DMS79 treated with DMSO at 0.1 percent for 48 hours (cell line): ENCODE results near the gene PFKL.

Source experiments
- DNase-seq: peaks from one replicate; lab custom pipeline; 2025; lab: John Stamatoyannopoulos, UW

Gene PFKL

DNA sequence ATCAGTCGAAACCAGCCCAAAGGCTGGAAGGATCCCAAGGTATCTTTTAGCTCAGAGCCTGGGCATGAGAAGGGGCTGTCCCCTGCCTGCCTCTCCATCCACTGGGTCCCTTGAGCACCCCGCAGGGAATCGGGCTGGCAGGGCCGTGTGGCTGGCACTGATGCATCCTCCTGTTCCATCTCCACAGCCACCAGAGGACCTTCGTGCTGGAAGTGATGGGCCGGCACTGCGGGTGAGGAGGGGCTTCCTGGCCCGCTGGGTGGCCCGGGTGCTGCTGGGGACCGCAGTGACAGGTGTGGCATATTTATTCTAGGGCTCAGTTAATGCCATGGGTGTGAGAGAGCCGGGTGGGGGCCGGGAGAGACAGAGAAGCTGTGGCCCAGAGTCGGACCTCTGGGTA, 13.6 kb downstream of the PFKL start:
- no peak for DNase-seq

DNA sequence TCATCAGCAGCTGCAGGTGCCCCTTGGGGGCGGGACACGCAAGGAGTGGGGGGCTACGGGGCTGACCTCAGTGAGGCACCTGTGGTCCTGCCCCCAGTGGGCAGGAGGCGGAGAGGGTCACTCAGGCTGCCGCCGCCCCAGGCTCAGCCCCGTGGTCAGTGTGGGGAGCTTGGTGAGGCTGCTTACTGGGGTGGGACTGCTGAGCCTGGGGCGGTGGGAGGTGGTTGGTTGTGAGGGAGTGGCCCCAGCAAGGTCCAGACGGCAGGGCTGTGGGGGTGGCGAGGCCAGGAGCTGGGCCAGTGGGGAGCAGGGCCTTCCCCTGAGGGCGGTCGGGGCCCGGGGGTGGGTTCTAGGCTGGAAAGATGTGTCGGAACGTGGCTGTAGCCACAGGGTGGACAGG, 14.3 kb downstream of the PFKL start:
- DNase-seq = no peak

DNA sequence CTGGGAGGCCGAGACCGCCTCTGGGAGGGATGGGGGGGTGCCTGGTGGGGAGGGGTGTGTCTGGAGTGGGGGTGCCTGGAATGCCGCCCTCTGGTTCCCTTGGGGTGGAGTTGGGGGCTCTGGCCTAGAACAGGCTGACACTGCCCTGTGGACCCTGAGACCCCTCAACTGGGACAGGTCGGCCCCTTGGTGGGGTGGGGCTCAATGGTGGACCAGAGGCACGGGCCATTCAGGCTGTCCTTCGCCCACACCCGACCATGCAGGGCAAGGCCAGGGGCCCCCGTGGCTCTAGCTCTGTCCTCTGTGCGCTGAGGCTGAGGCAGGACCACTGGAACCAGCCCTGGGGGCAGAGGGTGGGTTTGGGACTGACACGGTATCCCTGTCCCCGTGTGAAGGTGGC, 14.7 kb downstream of the PFKL start:
- no peak for DNase-seq

DNA sequence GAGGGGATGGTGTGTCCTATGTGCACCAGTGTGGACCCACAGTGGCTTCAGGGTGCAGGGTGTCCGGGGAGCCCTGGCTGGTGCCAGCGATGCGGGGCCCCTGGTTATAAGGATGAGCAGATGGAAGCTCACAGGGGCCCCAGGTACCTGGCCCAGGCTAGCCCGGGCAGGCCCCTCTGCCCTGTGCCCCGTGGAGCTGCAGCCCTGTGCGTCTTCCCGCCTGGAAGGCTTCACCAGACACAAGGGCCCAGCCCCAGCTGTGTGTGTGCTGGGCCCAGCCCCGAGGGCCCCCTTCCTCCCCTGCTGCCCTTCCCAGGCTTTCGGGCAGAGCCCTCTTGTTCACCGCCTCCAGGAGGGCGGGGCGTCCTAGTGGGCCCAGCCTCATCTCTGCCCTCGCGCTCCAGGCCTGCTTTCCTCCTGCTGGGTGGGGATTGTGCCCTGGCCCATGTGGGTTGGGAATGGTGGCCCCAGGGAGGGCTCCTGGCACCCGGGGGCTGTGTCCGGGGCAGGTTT, 15.9 kb downstream of the PFKL start:
- DNase-seq = no peak

DNA sequence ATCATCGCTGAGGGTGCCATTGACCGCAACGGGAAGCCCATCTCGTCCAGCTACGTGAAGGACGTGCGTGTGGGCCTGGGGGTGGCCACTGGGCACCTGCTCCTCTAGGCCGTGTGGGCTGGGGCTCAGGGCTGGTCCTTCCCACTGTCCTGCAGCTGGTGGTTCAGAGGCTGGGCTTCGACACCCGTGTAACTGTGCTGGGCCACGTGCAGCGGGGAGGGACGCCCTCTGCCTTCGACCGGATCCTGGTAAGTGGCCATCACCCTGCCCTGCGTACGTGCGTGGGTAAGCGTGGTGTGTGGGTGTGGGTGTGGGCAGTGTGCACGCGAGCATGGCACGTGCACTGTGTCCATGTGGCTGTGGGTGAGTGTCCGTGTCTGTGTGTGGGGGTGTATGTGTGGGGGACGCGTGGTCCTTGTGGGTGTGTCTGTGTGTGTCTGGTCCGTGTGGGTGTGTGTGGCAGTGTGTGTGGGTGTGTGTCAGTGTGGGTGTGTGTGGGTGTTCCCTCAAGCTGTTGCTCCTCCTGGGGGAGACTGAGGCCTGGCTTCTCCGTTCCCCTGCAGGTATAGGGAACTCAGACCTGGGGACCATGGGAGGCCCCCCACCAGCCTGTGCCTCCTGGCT, 16.5 kb downstream of the PFKL start:
- no peak for DNase-seq

DNA sequence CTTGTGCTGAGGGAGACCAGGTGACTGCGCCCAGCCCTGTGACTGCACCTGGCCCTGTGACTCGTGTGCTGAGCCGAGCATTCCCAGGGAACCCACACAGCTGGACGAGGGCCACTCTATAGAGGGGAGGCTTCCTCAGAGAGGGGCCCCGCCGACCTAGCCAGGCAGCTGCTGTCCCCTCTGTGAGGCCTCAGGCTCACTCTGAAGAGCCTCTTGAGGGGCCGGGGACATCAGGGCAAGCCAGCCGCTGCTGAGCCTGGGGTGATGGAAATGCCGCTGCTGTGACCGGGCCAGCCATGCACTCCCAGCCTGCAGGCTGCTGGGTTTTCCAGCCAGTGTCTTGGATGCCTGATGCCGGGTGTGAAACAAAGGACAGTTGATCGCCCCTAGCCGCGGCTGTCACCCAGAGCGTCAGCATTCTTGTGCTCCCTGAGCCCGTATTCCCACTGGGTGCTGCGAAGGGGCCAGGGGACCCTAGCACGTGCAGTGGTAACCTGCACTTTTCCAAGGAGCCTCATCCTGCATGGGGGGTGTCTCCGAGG, 17.5 kb downstream of the PFKL start:
- no peak for DNase-seq

DNA sequence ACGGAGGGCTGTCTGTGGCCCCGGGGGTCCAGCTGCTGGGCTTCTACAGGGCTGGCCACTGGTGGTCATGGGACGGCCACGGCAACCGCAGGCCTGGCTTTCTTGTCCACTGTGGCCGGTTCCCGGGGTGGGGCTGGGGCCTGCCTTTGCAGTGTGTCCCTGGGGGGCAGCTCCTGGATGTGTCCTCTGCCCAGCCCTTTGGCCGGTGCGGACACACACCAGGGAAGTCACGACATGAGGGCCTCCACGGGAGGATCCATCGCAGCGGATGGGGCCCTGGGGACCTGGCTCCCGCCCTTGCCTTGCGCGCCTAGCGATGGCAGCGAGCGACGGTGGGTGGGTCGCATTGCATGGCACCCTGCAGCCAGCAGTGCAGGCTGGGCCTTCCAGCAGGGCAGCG, 18.0 kb downstream of the PFKL start:
- DNase-seq = no peak

DNA sequence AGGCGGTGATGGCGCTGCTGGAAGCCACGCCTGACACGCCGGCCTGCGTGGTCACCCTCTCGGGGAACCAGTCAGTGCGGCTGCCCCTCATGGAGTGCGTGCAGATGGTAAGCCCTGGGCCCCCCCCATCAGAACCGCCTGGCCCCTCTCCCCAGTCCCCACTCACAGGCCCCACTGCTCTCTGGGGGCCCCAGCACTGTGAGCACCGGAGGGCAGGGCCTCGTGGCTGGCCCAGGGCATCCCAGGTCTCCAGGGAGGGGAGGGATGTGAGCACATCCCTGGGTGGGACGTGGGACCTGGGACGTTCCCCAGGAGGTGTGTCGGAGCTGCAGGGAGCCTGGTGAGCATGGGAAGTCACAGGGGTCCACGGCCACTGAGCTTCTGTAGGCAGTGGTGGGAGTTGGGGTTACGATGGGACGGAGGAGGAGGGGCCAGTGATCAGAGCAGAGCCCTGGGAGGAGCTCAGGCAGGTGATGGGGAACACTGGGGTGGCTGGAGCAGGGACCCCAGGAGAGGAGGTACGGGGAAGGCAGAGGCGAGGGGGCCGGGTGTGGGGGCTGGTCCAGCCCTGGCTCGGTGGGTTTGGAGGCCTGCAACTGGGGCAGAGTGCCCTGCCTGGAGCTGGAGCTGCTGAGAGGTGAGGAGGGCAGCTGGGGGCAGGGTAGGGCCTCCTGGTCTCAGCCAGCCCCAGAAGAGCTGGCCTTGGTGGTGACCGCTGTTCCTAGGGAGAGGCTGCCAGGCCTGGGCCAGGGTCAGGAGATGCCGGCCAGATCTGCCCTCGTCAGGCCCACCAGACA, 18.8 kb downstream of the PFKL start:
- no peak for DNase-seq

DNA sequence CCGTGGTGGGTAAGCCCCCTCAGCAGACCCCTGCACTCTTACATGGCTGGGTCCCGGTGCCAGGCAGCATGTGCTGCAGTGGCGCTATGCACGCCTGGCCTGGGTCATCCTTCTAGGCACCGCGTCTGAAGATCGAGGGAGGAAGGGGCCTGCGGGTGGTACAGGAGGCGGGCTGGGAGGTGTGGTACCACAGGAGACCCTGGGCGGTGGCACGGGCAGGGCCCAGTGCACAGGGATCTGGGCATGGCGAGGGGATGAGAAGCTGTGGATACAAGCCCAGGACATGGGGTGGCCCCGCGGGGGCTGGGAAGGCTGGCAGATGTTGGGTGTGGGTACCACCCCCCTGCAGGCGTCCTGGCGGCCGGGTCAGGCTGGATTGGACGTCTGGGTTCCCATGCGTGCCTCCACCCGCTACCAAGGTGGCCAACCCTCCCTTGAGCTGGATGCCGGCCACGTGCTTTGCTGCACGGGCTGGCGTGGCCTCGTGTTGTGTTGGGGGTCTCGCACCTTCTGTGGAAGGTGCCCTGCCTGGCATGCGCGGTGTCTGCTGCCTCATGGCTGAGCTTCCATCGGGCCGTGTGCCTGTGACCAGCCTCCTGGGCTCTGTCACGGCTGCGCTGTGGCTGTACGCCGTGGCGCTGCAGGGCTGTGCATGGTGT, 19.7 kb downstream of the PFKL start:
- no peak for DNase-seq

DNA sequence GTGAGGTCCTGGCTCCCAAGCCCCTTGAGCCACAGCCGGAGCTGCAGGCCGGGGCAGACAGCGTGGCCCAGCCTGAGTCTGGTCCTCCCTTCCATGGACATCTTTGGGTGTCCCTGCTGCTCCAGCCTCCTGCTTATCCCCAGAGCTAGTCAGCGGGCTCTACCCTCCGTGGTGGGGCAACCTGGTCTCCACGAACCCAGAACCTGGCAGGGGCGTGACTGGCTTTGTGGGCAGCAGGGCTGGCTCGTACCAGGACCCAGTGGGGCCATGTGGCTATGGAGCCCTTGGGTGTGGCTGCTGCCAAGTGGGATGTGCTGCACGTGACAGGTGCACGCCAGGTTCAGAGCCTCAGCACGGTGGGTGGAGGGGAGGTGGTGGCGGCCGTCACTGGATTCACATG, 21.0 kb downstream of the PFKL start:
- DNase-seq = no peak

DNA sequence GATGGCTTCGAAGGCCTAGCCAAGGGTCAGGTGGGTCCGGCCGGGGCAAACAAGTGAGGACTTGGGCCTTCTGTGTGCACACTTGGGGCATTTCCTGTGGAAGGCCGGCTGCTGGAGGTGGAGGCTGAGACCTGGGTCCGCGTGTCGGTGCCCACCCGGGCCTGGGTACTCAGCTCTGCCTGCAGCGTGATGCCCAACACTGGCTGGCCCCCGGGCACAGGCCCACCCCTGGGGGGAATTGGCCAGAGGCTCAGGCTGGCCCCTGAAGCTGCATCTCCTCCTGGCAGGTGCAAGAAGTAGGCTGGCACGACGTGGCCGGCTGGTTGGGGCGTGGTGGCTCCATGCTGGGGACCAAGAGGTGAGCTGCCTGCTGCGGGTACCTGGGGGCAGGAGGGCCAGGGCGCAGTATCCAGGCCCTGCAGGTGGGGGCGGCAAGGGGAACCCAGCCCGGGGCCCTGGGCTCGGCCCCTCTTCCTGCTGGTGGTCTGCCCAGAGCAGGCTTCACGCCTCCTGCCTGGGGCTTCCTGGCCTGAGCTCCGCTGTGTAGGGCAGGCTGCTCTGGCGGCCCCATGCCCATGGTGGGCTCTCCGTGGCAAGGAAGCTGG, 22.1 kb downstream of the PFKL start:
- DNase-seq = no peak

DNA sequence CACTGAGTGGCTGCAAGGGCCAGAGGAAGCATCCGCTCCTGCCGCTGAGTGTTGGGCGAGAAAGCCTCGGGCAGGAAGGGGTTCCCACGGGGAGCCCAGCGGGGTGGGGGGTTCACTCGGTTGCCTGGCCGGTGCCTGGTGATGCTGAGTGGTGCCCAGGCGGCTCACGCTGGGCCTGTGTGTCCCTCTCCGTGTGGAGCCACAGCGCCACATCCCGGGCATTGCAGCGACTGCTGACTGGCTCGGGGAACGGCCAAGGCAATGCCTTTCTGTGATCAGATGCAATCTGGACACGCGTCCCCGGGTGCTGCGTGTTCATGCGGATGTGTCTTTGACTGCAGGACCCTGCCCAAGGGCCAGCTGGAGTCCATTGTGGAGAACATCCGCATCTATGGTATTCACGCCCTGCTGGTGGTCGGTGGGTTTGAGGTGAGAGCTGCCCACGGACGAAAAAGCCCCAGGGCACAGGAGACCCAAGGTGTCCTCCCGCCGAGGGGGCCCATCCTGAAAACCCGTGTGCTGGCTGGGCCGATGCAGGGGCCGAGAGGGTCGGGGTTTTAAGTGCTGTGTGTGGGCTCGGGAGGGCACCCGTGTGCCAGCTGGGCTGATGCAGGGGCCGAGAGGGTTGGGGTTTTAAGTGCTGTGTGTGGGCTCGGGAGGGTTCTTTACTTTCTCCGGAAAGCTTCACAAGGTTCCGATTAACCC, 22.9 kb downstream of the PFKL start:
- no peak for DNase-seq

DNA sequence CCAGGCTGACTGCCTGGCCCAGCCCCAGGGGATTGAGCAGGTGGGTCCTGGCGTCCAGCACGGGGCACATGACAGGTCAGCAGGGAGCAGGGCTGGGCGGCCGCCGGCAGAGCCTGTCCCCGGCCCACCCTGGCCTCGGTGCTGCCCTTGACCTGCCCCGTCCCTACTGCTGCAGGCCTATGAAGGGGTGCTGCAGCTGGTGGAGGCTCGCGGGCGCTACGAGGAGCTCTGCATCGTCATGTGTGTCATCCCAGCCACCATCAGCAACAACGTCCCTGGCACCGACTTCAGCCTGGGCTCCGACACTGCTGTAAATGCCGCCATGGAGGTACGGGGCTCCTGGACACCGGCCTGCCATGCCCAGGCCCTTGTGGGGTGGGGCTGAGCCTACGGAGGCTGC, 23.7 kb downstream of the PFKL start:
- DNase-seq = no peak

DNA sequence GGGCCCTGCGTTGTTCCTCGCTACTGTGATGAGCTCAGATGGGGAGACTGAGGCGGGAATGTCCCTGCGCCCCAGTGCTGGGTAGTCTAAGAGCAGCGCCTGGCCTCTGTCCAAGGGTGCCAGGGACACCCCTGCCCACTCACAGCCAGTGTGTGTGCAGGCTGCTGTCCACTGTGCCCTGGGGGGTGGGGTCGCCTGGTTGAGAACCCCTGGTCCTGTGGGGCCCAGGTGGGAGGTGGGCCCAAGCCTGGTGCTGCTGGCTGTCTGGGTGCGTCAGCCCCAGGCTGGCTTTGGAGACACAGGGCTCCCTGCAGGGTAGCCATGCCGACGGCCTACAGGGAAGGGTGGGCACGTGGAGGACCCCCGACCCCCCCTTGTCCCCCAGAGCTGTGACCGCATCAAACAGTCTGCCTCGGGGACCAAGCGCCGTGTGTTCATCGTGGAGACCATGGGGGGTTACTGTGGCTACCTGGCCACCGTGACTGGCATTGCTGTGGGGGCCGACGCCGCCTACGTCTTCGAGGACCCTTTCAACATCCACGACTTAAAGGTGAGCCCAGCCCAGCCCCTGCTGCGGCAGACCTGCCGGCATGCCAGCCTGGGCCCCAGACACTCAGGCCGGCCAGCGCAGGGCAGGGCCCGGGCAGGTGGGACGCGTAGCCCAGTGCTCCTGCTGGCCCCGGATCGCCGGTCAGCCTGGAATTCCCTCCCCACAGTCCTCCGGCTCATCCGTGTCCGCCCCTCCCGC, 24.4 kb downstream of the PFKL start:
- DNase-seq = no peak

DNA sequence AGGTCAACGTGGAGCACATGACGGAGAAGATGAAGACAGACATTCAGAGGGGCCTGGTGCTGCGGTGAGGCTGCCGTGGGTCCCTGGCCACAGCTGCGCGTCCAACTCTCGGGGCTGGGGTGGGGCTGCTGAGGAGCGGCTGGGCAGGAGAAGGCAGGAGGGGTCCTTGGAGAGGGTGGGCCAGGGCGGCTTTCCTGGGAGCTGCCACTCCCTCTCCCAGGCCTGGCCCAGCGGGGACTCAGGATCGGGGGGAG, 24.9 kb downstream of the PFKL start:
- DNase-seq = no peak

DNA sequence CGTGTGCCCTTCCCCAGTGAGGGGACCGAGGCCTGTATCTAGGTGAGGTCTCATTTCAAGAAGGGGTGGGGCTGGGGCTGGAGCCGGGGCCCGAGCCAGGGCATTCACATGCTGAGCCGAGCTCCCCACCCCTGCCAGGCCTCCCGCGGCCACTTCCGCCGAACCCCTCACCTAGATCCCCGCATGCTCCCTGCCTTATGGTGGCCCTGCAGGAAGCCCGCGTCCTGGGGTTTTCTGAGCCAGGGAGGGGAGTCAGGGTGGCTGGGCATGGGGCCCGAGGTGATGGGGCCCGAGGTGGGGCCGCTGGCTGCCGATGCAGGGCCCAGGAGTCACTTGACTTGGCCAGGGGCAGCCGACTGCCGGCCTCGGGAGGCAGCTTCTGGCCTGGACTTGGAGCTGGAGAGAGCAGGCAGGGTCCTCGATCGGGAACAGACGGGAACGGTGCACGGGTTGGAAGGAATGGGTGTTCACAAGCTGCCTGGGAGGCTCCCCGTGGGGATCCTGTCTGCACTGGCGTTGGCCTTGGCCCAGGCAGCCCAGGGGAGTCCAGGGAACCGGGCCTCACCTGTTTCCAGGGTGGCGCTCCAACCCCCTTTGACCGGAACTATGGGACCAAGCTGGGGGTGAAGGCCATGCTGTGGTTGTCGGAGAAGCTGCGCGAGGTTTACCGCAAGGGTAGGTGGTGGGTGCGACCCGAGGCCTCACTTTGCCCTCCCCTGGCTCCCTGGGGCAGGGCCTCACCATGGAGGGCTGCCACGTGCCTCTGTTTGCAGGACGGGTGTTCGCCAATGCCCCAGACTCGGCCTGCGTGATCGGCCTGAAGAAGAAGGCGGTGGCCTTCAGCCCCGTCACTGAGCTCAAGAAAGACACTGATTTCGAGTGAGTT, 25.8 kb downstream of the PFKL start:
- DNase-seq = no peak

DNA sequence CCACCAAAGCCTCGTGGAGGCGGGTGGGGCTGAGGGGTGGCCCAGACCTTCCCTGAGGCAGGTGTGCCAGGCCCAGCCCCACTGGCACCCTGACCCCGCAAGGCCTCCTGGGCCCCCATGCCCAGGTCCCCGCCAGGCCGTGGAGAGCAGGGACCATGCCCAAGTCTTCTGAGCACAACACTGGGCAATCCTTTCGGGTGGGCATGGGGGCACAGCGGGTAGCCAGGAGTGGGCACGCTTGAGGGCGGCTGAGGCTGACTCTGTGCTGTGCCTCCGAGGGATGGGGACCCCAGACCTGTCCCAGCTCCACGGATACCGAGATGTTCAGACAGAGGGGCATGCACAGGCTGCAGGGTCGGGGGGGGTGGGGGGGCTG, 26.4 kb downstream of the PFKL start:
- no peak for DNase-seq

DNA sequence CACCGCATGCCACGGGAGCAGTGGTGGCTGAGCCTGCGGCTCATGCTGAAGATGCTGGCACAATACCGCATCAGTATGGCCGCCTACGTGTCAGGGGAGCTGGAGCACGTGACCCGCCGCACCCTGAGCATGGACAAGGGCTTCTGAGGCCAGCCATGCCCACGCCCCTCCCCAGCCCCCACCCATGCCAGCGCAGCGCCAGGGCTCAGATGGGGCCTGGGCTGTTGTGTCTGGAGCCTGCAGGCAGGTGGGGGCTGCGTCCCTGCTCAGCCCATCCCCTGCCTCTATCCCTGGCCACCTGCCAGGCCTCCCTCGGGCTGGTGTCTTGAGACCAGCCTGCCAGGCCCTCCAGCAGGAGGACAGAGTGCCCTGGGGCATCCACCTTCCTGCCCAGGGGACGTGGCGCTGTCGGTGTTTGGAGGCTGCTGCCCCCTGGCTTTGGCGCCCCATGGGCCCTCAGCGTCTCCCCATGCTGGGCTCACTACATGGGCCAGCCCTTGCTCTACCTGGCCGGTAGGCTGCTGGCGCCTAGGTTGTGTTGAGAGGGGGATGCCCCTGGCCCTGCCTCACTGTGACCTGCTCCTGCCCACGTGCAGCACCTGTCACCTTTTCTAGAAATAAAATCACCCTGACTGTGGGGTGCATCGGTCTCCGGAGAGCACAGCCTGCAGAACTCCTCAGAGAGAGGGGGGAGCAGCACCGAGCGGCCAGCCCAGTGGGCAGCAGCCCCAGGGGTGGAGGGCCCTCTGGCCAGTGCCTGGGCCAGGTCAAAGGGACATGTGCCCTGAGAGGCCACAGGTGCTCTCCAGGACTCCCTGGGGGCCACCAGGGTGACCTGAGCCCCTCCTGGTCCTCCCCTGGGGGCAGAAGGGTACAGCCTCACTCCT, 27.1 kb downstream of the PFKL start:
- no peak for DNase-seq

DNA sequence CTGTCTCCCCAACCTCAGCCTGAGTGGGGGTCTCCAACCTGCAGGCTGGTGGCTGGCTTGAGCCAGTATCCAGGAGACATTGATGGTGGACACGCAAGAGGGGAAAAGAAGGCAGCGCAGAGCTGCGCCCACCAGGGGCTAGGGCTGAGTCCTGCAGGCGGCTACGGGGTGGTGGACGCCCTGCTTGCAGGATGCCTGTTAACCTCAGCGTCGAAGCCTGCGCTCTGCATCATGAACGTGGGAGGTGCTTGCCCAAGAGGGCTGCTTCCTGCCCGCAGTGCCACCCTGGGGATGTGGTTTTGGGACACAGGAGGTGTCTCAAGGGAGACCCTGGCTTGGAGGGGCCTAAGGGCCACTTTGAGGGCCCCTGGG, 27.7 kb downstream of the PFKL start:
- DNase-seq = no peak
